H9 (cell line): ENCODE data around the gene DHX58. TPM values are rescaled to one million over a fixed set of nuclear protein-coding genes. Genes with fewer than 3 reads are reported as not detected.

Experiments used
- DNase-seq: peaks from one replicate; pipeline ENCODE4 v3.0.0-alpha.2; 2017
- H2AFZ ChIP-seq: one replicate; pipeline ENCODE4 v1.6.1; 2013; ENCODE audit warnings: mild to moderate bottlenecking, low read length, control low read depth, moderate library complexity
- H2AK5ac ChIP-seq: 2 replicates; pipeline ENCODE4 v1.6.1; 2013; ENCODE audit warnings: low read length, control low read depth, mixed read lengths; ENCODE audit not compliant: insufficient read length
- H2BK120ac ChIP-seq: one replicate; pipeline ENCODE4 v1.6.1; 2013; ENCODE audit warnings: low read depth, mild to moderate bottlenecking, low read length, control low read depth, inconsistent platforms; ENCODE audit not compliant: poor library complexity, severe bottlenecking
- H2BK12ac ChIP-seq: 2 replicates; pipeline ENCODE4 v1.6.1; 2013; ENCODE audit warnings: low read length, control low read depth, mixed read lengths, low read depth; ENCODE audit not compliant: insufficient read length
- H2BK15ac ChIP-seq: 2 replicates; pipeline ENCODE4 v1.6.1; 2013; ENCODE audit warnings: low read depth, low read length, control low read depth
- H2BK20ac ChIP-seq: one replicate; pipeline ENCODE4 v1.6.1; 2013; ENCODE audit warnings: low read depth, mild to moderate bottlenecking, low read length, control low read depth, inconsistent platforms; ENCODE audit not compliant: poor library complexity, severe bottlenecking
- H2BK5ac ChIP-seq: 2 replicates; pipeline ENCODE4 v1.6.1; 2013; ENCODE audit warnings: low read length, control low read depth, mixed read lengths; ENCODE audit not compliant: insufficient read length
- H3K14ac ChIP-seq: 2 replicates; pipeline ENCODE4 v1.6.1; 2013; ENCODE audit warnings: low read length, control low read depth; ENCODE audit not compliant: insufficient read depth
- H3K18ac ChIP-seq: 2 replicates; pipeline ENCODE4 v1.6.1; 2013; ENCODE audit warnings: low read depth, mild to moderate bottlenecking, mixed read lengths, low read length, control low read depth; ENCODE audit not compliant: insufficient read length
- H3K23ac ChIP-seq: 2 replicates; pipeline ENCODE4 v1.6.1; 2013; ENCODE audit warnings: low read length, control low read depth, mixed read lengths, low read depth; ENCODE audit not compliant: insufficient read length
- H3K23me2 ChIP-seq: 2 replicates; pipeline ENCODE4 v1.6.1; 2013; ENCODE audit warnings: low read depth, mild to moderate bottlenecking, mixed read lengths, low read length, control low read depth; ENCODE audit not compliant: insufficient read length, poor library complexity, severe bottlenecking
- H3K27ac ChIP-seq: 2 replicates; pipeline ENCODE4 v1.5.1; 2013; ENCODE audit warnings: low read length, control low read depth, mixed read lengths, low read depth; ENCODE audit not compliant: insufficient read length
- H3K27me3 ChIP-seq: 2 replicates; pipeline ENCODE4 v1.6.1; 2013; ENCODE audit warnings: low read length, control low read depth, inconsistent platforms; ENCODE audit not compliant: insufficient read depth
- H3K4ac ChIP-seq: 2 replicates; pipeline ENCODE4 v1.6.1; 2013; ENCODE audit warnings: low read depth, mild to moderate bottlenecking, control low read depth, inconsistent platforms, low read length, moderate library complexity
- H3K4me1 ChIP-seq: 2 replicates; pipeline ENCODE4 v1.6.1; 2013; ENCODE audit warnings: low read length, control low read depth, inconsistent platforms; ENCODE audit not compliant: insufficient read depth
- H3K4me2 ChIP-seq: 2 replicates; pipeline ENCODE4 v1.6.1; 2013; ENCODE audit warnings: low read length, control low read depth, mixed read lengths; ENCODE audit not compliant: insufficient read length, insufficient read depth
- H3K56ac ChIP-seq: 2 replicates; pipeline ENCODE4 v1.6.1; 2013; ENCODE audit warnings: low read depth, mild to moderate bottlenecking, mixed read lengths, low read length, control low read depth; ENCODE audit not compliant: insufficient read length
- H3K79me1 ChIP-seq: 2 replicates; pipeline ENCODE4 v1.6.1; 2013; ENCODE audit warnings: low read depth, mild to moderate bottlenecking, moderate library complexity, low read length, control low read depth, inconsistent platforms; ENCODE audit not compliant: insufficient read depth, poor library complexity, severe bottlenecking
- H3K79me2 ChIP-seq: 2 replicates; pipeline ENCODE4 v1.6.1; 2013; ENCODE audit warnings: low read length, control low read depth, inconsistent platforms; ENCODE audit not compliant: insufficient read depth
- H3K9ac ChIP-seq: 2 replicates; pipeline ENCODE4 v1.6.1; 2013; ENCODE audit warnings: low read length, control low read depth, mixed read lengths; ENCODE audit not compliant: insufficient read length; ENCODE audit errors: extremely low read depth
- H3K9me3 ChIP-seq: one replicate; pipeline ENCODE4 v1.6.1; 2013; ENCODE audit warnings: low read depth, low read length, inconsistent platforms; ENCODE audit not compliant: control insufficient read depth
- H3T11ph ChIP-seq: one replicate; pipeline ENCODE4 v1.6.1; 2013; ENCODE audit warnings: mild to moderate bottlenecking, low read length, control low read depth, inconsistent platforms
- H4K20me1 ChIP-seq: one replicate; pipeline ENCODE4 v1.6.1; 2013; ENCODE audit not compliant: control insufficient read depth, insufficient read length, insufficient read depth
- H4K5ac ChIP-seq: 2 replicates; pipeline ENCODE4 v1.6.1; 2013; ENCODE audit warnings: low read depth, mild to moderate bottlenecking, mixed read lengths, low read length, control low read depth; ENCODE audit not compliant: insufficient read length
- H4K8ac ChIP-seq: replicated peaks from 2 replicates; pipeline ENCODE4 v1.6.1; 2013; ENCODE audit warnings: low read length, control low read depth, mixed read lengths, low read depth; ENCODE audit not compliant: insufficient read length
- H4K91ac ChIP-seq: 2 replicates; pipeline ENCODE4 v1.6.1; 2013; ENCODE audit warnings: low read depth, mild to moderate bottlenecking, moderate library complexity, mixed read lengths, low read length, control low read depth; ENCODE audit not compliant: insufficient read length
- H3K27ac Mint-ChIP-seq, 3 experiments: 2 replicates in 2 of 3; 3 replicates in 1 of 3; pipeline ENCODE4 v1.8.0; 2020 to 2021; ENCODE audit warnings: mixed read lengths in 3 of 3, mild to moderate bottlenecking in 1 of 3, moderate library complexity in 1 of 3
- H3K27me3 Mint-ChIP-seq: 2 replicates; pipeline ENCODE4 v1.8.0; 2021; ENCODE audit warnings: low read depth, mild to moderate bottlenecking, moderate library complexity, mixed read lengths
- H3K36me3 Mint-ChIP-seq, 3 experiments: 2 replicates in 2 of 3; 3 replicates in 1 of 3; pipeline ENCODE4 v1.8.0; 2020 to 2021; ENCODE audit warnings: low read depth in 3 of 3, mixed read lengths in 3 of 3; ENCODE audit not compliant: insufficient read depth in 1 of 3
- H3K4me1 Mint-ChIP-seq, 2 experiments: 2 replicates each; pipeline ENCODE4 v1.8.0; 2020; ENCODE audit warnings: mixed read lengths in 2 of 2
- H3K4me3 Mint-ChIP-seq, 2 experiments: 2 replicates in 1 of 2; 3 replicates in 1 of 2; pipeline ENCODE4 v1.8.0; 2020 to 2021; ENCODE audit warnings: mild to moderate bottlenecking in 2 of 2, mixed read lengths in 2 of 2, moderate library complexity in 1 of 2
- H3K9me3 Mint-ChIP-seq, 2 experiments: 2 replicates in 1 of 2; 3 replicates in 1 of 2; pipeline ENCODE4 v1.8.0; 2020; ENCODE audit warnings: mild to moderate bottlenecking in 2 of 2, mixed read lengths in 2 of 2, moderate library complexity in 1 of 2
- WGBS: extraction: QIAGEN DNeasy Blood & Tissue Kit; methylation state at CpG from one replicate; pipeline ENCODE4 v1.1.7; 2013; ENCODE audit warnings: missing lambda C conversion rate, low lambda C conversion rate, mixed read lengths; ENCODE audit not compliant: insufficient read length; ENCODE audit errors: extremely low coverage; 5-methylcytosine and 5-hydroxymethylcytosine counted together
- total RNA-seq: library from RNA; stranded (reverse); gene quantifications from 2 replicates; pipeline ENCODE4 v1.2.1, GENCODE V29; 2021
- TF ChIP-seq, protein P1 (sequence below): fragments of 200-600 bp; sonication (generic); conservative IDR thresholded peaks from 3 replicates; pipeline ENCODE4 v1.8.0; 2021; ENCODE audit warnings: antibody characterized with exemption, mild to moderate bottlenecking

Gene DHX58
- total RNA-seq, 1 experiment from 2014 or later = 3.9 TPM

DNA sequence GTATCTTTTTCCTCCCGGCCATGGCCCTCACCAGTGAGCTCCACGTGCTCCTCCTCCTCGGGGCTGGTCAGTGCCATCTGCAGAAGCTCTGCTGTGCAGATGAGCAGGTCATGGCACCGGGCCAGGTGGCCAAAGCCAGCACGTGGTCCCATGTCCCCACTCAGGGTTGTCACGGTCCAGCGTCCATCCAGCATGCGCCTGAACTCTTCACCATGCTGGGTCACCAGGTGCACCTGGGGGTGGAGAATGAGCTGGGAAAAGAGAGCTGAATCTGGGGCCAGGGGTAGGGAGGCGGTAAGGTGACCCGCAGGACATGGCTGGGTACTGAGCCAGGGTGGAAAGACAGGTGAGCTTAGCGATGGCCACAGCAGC is 1.3 kb downstream of the DHX58 start:
- no peak overlapping the region for H2BK5ac ChIP-seq
- no peak overlapping the region for H2AK5ac ChIP-seq
- no peak overlapping the region for H2BK120ac ChIP-seq
- no peak overlapping the region for H3K56ac ChIP-seq
- no peak overlapping the region for H3K23ac ChIP-seq
- H4K20me1 ChIP-seq = no peaks in the 10 kb centered on the region
- H2BK20ac ChIP-seq = no peak overlapping the region
- H4K5ac ChIP-seq = no peak overlapping the region
- peaks cover 7 to 23% (median 22%) of the 10 kb centered on the region in 3 experiments; a peak in 6 of 7 replicates for H3K36me3 Mint-ChIP-seq
- H3K79me1 ChIP-seq = no peaks in the 10 kb centered on the region
- no peaks in the 10 kb centered on the region for H3K23me2 ChIP-seq
- H3K4me1 Mint-ChIP-seq = peaks cover 21 to 26% of the 10 kb centered on the region in 2 experiments
- no peak overlapping the region for H4K8ac ChIP-seq
- H3K27me3 ChIP-seq = no peaks in the 10 kb centered on the region
- H4K91ac ChIP-seq = no peak overlapping the region
- H3K18ac ChIP-seq = no peak overlapping the region
- H3K14ac ChIP-seq = no peak overlapping the region
- no peak overlapping the region for H2BK12ac ChIP-seq
- WGBS = no CpG with 5 or more reads among the region's 11 CpGs
- H3K79me2 ChIP-seq = no peaks in the 10 kb centered on the region
- H3K9me3 Mint-ChIP-seq = no peaks in the 10 kb centered on the region
- H3K4me3 Mint-ChIP-seq = no peak overlapping the region; a peak in 1 of 5 replicates
- no peak for DNase-seq
- TF ChIP-seq, protein P1, sequence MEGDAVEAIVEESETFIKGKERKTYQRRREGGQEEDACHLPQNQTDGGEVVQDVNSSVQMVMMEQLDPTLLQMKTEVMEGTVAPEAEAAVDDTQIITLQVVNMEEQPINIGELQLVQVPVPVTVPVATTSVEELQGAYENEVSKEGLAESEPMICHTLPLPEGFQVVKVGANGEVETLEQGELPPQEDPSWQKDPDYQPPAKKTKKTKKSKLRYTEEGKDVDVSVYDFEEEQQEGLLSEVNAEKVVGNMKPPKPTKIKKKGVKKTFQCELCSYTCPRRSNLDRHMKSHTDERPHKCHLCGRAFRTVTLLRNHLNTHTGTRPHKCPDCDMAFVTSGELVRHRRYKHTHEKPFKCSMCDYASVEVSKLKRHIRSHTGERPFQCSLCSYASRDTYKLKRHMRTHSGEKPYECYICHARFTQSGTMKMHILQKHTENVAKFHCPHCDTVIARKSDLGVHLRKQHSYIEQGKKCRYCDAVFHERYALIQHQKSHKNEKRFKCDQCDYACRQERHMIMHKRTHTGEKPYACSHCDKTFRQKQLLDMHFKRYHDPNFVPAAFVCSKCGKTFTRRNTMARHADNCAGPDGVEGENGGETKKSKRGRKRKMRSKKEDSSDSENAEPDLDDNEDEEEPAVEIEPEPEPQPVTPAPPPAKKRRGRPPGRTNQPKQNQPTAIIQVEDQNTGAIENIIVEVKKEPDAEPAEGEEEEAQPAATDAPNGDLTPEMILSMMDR = no peak
- no peak overlapping the region for H3K27ac ChIP-seq
- no peak overlapping the region for H3T11ph ChIP-seq
- H3K4me1 ChIP-seq = peaks cover 4% of the 10 kb centered on the region; the same call in 1 of the 2 replicates
- H3K9me3 ChIP-seq = no peaks in the 10 kb centered on the region
- H2AFZ ChIP-seq = no peak overlapping the region
- H3K27me3 Mint-ChIP-seq = peaks cover 7% of the 10 kb centered on the region
- no peak overlapping the region for H3K27ac Mint-ChIP-seq
- no peak overlapping the region for H3K9ac ChIP-seq
- no peak overlapping the region for H2BK15ac ChIP-seq
- no peak overlapping the region for H3K4me2 ChIP-seq
- no peak overlapping the region for H3K4ac ChIP-seq
